Stimulated activated CD8-positive, alpha-beta memory T cell treated with anti-CD3 and anti-CD28 coated beads, Interleukin-12 subunit alpha, Interleukin-12 subunit beta, amount 100 ng/mL, for 24 hours (primary cell): ENCODE data around the gene PCAT7.
"Not testable (repeated sequence)": the region's sequence is repeated elsewhere in the genome, so short reads cannot be mapped to it uniquely, and the experiment has no call there.

Source experiments
- DNase-seq: peaks from one replicate; pipeline ENCODE4 v3.0.0-alpha.2; 2020; ENCODE audit errors: extremely low read depth

Gene PCAT7

DNA sequence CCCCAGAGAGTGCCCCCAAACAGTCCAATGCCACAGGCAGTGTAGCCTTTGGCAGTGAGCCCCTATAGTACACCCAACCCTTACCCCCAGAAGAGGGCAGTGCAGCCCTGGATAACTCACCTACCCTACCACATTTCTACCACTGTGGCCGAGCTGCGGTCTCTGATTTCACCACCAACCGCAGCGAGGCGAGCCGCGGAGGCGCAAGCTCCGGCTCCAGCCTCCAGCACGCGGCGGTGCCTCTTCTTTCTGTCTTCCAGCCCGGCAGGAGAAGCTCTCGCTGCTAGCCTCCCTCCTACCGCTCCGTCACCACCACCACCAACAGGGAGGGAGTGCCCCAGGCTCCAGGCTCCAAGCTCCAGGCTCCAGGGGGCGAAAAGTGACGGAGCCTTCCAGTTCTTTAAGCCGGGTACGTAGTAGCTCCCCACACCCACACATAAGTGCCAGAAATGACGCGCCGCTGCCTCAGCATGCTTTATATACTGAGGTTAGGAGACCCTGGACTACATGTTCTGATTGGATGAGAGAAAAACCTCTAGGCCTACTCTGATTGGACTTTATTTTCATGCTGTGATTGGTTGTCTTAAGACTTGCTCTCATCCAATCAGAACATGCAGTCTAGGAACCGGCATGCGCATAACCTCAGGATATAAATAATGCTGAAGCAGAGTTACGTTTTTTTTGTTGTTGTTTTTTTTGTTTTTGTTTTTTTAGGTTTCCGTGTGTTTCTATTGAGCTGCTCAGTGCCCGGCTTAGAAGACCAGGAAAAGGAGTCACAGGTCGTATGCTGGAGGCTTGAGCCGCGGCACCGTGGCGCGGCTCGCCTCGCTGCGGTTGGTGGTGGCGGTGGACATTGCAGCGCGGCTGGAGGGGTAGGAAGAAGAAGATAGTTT is at the start of gene PCAT7:
Gene PCAT7, plus strand, starts transcription at position 645 of the 893 bp plus-strand sequence.
- DNase-seq, result no peak

DNA sequence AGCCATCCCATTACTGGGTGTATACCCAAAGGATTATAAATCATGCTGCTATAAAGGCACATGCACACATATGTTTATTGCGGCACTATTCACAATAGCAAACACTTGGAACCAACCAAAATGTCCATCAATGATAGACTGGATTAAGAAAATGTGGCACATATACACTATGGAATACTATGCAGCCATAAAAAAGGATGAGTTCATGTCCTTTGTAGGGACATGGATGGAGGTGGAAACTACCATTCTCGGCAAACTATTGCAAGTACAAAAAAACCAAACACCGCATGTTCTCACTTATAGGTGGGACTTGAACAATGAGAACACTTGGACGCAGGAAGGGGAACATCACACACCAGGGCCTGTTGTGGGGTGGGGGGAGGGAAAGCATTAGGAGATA is 48.5 kb upstream of the PCAT7 start:
- not testable (repeated sequence) for DNase-seq

DNA sequence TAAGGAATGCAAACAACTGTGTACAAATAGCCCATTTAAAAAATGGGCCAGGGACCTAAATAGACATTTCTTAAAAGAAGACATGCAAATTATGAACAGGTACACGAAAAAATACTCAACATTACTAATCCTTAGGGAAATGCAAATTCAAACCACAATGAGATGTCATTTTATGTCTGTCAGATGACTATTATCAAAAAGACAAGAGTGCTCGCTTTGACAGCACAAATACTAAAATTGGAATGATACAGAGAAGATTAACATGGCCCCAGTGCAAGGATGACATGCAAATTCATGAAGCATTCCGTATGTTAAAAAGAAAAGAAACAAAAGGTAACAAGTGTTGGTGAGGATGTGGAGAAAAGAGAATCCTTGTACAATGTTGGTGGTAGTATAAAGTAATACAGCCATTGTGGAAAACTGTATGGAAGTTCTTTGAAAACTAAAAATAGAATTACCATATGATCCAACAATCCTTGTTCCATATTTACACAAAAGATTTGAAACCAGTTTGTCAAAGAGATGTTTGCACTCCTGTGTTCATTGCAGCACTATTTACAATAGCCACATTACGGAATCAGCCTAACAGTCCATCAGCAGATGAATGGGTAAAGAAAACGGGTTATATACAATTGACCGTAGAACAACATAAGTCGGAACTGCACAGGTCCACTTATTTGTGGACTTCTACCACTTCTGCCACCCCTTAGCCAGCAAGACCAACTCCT is 47.2 kb upstream of the PCAT7 start:
- no peak for DNase-seq

DNA sequence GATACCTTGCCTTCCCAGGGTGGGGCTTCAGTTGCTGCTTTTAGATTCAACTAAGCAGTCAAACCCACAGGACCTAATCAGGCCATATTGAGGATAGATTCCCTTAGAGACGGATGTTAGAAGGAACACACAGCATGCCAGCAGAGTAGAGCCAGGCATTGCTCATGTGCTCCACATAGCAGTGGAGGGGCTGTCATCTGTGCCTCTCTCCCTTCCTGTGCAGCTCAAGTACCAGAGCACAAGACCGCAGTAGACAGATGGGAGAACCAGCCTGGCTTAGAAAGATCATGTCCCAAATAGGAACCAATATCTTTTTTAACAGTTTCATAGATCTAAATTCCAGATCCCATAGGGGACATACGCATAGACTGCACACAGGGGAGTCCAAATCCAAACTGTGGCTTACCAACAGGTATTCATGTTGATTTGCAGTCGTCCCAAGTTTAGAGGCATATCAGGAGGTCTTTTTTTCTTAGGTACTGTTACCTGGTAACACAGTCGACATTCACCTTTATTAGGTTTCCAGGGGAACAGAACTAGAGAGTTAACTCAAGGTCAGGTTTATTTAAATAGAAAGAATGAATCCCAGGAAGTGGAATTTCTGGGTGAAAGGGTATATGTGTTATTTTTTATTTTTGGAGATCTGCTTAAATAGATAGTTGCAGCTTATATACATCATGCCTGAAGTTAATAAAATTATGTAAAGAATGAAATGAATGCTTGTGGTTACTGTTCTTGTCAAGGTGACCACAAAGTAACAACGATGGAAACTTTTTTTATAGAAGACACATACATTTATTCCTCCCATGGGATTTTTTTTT is 43.5 kb upstream of the PCAT7 start:
- no peak for DNase-seq

DNA sequence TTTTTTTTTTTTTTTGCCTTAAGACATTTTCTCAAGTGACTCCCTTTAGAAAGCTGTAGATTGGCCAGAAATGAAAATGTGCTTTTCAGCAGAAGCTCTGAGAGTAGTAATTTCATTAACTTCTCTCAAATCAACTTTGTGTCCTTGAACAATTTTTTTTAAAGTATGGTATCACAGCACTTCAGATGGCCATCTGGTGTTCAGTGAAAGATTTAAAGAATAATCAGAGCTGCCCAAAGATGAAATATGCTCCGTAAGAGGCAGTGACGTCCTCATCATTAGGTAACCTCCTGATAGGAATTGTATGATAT is 43.0 kb upstream of the PCAT7 start:
- no peak for DNase-seq

DNA sequence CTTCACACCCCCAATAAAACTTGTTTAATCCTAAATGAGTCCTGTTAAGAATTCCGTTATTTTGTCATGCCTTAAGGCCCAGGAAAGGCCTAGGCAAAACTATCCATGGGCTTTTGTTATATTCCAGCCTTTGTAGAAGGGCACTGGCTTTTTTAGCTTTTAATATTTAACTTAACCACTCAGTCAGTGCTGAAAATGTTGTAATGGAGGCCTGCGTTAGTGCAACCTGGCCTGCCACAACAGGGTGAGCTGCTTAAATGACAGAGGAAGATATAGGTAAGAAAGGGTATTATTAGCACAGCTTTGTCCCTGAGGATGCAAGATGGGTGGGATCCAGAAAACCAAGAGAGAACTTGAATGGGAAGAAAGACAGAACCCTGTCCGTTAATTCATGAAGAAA is 40.2 kb upstream of the PCAT7 start:
- no peak for DNase-seq

DNA sequence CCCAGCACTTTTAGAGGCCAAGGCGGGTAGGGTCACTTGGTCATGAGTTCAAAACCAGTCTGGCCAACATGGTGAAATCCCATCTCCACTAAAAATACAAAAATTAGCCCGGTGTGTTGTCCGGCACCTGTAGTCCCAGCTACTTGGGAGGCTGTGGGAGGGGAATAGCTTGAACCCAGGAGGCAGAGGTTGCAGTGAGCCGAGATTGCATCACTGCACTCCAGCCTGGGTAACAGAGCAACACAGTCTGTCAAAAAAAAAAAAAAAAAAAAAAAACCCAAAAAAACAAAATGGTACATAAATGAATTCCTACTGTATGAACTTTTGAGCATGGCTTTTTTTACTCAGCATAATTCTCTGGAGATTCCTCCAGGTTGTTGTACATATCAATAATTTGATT is 37.6 kb upstream of the PCAT7 start:
- no peak for DNase-seq

DNA sequence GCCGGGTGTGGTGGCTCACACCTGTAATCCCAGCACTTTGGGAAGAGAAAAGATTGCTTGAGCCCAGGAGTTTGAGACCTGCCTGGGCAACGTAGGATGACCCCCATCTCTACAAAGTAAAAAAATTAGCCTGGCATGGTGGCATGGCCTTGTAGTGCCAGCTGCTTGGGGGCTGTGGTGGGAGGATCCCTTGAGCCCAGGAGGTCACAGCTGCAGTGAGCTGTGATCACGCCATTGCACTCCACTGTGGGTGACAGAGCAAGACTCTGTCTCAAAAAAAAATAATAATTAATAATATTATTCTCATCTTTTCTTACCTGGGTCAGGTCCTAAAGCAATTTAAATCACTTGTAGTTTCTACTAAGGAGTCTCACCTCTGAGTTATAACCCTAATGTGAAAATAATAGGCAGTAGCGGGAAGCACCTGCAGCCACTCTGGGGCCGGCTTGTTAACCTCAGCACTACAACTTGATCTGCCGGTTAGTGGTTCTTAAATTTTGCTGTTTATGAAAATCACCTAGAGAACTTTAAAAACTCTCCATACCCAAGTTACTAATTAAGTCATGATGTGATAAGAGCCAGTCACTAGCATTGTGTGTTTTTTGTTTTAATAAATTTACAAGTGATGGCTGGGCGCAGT is 29.4 kb upstream of the PCAT7 start:
- DNase-seq, result no peak

DNA sequence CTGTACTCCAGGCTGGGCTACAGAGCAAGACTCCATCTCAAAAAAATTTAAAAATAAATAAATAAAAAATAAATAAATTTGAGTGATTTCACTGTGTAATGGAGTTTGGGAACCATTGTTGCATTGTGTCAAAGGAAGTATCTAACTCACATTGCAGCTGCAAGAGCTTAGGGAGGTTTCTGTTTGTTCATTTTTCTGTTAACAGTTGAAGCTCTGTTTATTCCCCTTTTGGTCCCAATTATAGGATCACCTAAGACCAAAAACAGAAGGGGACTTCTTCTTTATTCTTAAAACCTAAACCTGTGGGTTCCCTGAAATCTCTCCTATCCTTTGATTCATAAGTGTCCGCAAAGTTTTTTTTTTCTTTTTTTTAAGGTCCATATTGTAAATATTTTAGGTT is 28.6 kb upstream of the PCAT7 start:
- no peak for DNase-seq

DNA sequence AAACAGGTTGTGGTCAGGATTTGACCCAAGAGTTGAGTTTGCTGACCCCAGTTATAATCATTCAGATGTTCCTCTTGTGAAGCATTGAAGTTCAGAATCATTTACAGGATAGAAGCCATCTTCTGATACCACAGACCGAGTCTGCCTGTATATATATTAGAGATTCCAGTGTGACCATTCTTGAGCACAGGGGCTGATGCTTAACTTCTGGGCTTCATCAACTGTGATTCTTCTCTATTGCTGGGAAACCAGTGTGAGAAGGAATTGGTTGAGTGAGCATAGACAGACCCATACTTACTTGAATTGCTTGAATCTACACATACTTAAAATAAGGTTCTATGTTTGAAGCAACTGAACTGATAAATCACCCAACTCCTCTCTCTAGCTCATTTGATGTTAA is 27.9 kb upstream of the PCAT7 start:
- DNase-seq, result no peak

DNA sequence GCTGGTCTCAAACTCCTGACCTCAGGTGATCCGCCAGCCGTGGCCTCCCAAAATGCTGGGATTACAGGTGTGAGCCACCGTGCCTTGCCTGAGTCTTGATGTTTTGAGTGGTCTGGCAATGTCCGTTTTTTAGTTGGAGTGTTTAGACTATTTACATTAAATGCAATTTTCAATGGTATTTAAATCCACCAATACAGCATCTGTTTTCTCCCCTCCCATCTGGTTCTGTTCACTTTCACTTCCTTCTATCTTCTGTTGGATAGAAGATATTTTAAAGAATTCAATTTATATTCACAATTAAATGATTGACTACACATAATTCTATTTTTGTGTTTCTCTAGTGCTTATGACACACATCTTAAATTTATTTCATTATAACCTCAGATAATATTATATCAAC is 26.0 kb upstream of the PCAT7 start:
- no peak for DNase-seq

DNA sequence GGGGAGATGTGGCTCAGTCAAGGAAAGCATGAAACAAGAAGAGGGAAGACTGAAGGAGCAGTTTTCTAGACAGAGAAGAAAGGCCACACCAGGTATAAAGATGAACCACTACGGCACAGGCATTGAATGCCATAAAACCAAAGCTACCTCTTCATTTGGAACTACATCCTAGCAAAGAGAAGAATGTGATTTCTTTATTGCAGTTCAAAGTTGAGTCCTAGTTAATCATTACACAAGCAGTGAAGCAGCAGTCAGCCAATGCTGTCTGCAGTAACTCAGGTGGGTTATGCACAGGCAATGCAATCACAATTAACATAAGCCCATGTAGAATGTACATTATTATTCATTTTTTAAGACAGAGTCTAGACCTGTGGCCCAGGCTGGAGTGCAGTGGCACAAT is 21.7 kb upstream of the PCAT7 start:
- DNase-seq, result no peak

DNA sequence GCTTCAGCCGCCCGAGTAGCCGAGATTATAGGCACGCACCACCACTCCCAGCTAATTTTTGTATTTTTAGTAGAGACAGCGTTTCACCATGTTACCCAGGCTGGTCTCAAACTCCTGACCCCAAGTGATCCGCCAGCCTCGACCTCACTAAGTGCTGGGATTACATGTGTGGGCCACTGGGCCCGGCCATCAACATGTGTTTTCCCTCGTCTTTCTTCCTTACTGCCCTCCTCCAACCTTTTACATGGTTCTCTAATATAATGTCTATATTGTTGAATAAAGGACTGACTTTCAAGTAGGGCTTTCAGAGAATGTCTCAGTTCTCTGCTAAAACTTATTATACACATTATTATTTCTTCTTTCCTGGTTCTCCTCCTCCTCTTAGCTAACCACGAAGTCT is 21.3 kb upstream of the PCAT7 start:
- no peak for DNase-seq

DNA sequence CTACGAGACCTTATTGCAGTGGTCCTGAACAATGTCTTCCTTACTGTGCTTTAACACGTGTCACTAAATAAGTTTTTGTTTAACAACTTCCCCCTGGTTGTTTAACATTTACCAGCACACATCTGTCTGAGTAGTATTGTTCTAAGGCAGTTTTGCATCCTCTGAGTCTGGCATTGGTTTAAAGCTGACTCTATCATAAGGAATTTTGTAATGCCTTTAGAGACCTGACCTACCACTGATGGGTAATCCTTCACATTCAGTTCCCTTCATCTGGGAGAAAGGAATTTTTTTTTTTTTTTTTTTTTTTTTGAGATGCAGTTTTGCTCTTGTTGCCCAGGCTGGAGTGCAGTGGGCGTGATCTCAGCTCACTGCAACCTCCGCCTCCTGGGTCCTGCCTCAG is 20.0 kb upstream of the PCAT7 start:
- DNase-seq, result no peak

DNA sequence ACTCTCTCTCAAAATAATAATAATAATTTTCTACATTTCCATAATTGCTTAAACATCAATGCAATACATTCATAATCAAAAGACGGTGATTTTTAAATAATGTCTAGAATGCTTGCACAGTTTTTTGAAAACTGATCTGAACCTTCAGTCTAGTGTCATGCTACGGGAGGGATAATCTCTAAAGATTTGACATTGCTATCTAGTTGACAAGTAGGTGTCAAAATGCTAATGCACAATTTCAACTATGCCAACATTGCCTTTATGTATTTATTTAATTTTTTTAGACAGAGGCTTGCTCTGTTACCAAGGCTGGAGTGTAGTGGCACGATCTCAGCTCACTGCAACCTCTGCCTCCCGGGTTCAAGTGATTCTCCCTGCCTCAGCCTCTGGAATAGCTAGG is 16.0 kb upstream of the PCAT7 start:
- DNase-seq, result no peak

DNA sequence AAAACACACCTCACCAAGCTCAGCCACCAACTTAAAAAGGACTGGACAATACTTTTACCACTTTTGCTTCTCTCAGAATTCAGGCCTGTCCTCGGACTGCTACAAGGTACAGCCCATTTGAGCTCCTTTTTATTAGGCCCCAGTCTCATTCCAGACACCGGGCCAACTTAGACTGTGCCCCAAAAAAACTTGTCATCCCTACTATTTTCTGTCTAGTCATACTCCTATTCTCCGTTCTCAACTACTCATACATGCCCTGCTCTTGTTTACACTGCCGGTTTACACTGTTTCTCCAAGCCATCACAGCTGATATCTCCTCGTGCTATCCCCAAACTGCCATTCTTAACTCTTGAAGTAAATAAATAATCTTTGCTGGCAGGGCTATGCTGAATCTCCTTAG is 10.5 kb upstream of the PCAT7 start:
- not testable (repeated sequence) for DNase-seq

DNA sequence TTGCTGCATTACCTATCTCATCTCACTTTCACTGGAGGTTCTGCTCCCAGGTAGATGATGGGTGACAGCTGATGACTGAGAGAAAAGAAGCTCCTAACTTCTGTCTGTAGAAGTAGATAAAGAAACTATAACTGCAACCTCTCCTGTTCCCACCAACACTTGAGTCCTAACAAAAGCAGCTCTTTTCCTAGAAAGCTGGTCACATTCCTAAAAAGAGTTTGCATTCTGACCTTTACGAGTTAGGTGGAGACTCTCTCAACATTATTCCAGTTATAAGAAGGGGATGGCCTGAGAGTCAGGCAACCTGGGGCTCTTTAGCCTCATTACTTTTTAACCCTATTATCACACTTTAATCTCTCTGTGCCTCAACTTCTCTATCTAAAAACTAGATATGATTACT is 8.9 kb upstream of the PCAT7 start:
- no peak for DNase-seq

DNA sequence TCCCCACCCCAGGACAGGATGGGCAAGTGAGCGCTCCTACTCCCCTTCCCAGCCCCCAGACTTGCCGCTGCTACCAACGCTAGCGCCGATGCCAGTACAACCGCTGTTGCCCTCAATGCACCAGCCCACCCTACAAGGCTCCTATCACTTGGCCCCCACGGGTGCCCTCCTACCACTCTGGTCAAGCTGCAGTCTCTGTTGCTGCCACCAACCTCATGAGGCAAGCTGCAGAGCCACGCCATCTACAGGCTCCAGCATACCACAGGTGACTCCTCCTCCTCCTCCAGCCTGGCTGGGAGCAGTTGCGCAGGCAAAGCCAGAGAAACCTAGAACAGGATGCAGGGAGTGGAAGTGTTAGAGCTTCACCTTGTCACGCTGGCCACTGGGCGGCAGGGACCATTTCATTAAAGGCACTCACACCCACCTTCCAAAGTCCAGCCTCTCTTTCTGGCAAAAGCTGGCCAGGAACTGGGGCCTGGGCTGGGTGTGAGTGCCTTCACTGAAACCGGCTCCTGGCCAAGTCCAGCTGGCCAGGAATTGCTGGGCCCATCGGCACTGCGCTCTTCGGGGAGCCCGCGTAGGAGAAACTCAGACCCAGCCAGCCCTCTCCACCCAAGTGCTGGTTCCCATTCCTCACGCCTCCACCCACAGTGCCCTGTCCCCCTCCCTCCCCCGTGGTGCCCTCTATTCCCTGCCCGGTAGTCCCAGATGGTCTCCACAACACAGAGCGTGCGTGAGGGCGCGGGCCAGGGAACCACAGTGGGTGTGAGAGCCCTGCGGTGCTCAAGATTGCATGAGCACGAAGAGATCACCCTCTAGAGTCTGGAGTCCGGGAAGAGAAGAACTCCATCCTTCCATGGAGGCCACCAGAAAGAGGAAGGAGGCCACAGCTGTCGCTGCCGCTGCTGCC is 1.6 kb upstream of the PCAT7 start:
- no peak for DNase-seq

DNA sequence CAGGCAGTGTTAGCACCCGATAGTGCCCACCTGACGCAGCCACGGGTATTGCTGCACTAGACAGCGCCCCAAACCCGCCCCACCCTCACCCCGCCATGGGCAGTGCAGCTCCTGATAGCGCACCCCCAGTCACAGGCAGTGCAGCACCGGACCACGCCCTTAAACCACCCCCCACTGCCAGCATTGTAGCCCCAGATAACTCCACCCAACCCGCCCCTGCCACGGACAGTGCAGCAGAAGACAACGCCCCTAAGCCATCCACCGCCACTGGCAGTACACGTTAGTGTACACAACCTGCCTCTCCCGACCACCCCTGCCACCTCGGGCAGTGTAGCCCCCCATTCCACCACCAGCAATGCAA is 825 bp upstream of the PCAT7 start:
- DNase-seq, result no peak

DNA sequence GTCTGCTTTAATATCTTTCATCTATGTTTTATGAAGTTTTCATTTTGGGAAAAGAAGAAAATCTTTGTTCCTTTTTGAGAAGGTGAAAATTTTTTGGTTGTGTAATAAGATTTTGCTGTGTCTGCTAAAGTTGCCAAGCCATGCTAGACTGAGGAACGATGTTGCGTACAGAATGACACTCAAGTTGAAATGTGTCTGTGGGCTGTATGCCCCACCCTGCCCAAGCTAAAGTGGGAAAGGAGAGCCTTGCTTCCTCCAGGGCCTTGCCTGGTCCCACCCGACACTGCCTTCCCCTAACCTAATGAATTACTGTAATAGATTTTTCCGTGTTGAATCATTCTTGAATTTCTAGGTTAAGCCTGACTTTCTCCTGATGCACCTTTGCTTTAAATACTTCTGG is 2.5 kb downstream of the PCAT7 start:
- no peak for DNase-seq

DNA sequence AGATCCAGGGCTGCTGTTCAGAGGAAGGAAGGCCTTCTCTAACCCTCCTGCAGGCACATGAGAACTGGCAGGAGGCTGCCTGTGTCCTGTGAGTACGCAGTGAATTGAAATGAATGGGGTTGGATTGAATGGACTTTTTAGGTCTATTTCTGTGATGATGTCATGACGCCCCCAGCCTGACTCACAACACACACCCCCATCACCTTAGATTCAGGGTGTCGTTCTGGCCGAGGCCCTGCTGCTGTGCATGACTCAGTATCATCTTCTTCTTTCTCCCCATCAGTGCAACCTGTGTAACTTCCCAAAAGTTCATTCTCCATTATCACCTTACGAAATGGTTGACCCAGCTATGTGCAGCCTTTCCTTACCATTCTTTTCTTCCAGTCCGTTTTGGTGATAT is 5.4 kb downstream of the PCAT7 start:
- DNase-seq, result no peak
